Vagina (tissue), 2 donors: Measurements from ENCODE around the gene RASAL2.

Experiments
- POLR2A ChIP-seq, 2 donors: fragments of 450-650 bp; IDR thresholded peaks; one replicate each; pipeline ENCODE4 v1.6.1; 2017; ENCODE audit warnings: antibody characterized with exemption in 2 of 2, mild to moderate bottlenecking in 2 of 2, moderate library complexity in 2 of 2
- POLR2AphosphoS5 ChIP-seq, 2 donors: sonication (generic); formaldehyde crosslinking; IDR thresholded peaks; one replicate each; pipeline ENCODE4 v1.9.0; 2017; ENCODE audit warnings: antibody characterized with exemption in 2 of 2, mild to moderate bottlenecking in 2 of 2, low read depth in 1 of 2; ENCODE audit not compliant: insufficient read depth in 1 of 2
- TF ChIP-seq, protein P1 (sequence below), 3 experiments: fragments of 450-650 bp in 2 of 3; fragments of 200-600 bp in 1 of 3; sonication (generic) in 1 of 3; IDR thresholded peaks; one replicate each; pipeline ENCODE4 v1.5.1; 2017 to 2019; ENCODE audit warnings: antibody characterized with exemption in 3 of 3, mild to moderate bottlenecking in 2 of 3, moderate library complexity in 2 of 3

DNA sequence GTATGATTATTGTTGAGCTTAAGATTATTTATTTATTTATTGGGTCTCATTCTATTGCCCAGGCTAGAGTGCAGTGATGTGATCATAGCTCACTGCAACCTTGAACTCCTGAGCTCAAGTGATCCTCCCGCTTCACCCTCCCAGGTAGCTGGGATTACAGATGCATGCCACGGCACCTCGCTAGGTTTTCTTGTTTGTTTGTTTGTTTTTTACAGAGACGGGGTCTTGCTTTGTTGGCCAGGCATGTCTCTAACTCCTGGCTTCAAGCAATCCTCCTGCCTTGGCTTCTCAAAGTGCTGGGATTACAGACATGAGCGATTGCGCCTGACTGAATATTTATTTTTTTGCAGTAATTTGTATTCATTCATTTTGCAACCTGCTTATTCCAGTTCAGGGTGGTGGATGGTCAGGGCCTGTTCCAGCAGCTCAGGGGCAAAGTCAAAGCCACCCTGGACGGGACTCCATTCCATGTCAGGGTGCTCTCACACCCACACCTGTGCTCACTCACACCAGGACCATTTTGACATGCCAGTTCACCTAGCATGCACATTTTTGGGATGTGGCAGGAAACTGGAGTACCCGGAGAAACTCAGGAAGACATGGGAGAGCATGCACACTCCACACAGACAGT is 29.6 kb upstream of the RASAL2 start:
- TF ChIP-seq, protein P1, sequence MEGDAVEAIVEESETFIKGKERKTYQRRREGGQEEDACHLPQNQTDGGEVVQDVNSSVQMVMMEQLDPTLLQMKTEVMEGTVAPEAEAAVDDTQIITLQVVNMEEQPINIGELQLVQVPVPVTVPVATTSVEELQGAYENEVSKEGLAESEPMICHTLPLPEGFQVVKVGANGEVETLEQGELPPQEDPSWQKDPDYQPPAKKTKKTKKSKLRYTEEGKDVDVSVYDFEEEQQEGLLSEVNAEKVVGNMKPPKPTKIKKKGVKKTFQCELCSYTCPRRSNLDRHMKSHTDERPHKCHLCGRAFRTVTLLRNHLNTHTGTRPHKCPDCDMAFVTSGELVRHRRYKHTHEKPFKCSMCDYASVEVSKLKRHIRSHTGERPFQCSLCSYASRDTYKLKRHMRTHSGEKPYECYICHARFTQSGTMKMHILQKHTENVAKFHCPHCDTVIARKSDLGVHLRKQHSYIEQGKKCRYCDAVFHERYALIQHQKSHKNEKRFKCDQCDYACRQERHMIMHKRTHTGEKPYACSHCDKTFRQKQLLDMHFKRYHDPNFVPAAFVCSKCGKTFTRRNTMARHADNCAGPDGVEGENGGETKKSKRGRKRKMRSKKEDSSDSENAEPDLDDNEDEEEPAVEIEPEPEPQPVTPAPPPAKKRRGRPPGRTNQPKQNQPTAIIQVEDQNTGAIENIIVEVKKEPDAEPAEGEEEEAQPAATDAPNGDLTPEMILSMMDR (IDR thresholded peaks at IDR 0.05) = no peak
- TF ChIP-seq POLR2AphosphoS5 (IDR thresholded peaks at IDR 0.05; ENCODE audit: insufficient read depth in 1 of 2, low read depth in 1 of 2) (no peak), POLR2A (IDR thresholded peaks at IDR 0.05) (no peak)
